C4-2B (cell line): ENCODE data around the gene PHKA2.

Experiments used
- ZFX ChIP-seq: fragments of 450-650 bp; IDR thresholded peaks from 2 replicates; pipeline ENCODE4 v1.6.1; 2017
- TF ChIP-seq, protein P1 (sequence below): fragments of 450-650 bp; conservative IDR thresholded peaks from 2 replicates; pipeline ENCODE4 v1.5.1; 2017; ENCODE audit warnings: mild to moderate bottlenecking

DNA sequence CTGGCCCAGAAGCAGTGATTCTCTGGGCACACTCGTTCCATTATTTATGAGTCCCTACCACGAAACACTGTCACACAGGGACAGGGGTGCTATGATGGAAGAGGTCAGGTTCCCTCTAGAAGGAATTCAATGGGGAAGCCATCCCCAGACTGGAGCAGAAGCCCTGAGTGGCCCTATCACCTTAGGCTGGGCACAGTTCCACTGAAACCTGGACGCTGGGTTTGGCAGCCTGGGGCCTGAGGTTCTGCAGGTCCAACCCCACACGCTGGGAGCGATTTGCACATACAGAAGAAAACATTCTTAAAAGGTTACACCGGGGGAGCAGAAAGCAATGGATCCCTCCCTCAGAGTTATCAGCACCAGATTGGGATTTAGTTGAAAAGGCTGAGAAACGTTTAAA is 63.3 kb downstream of the PHKA2 start:
- TF ChIP-seq, protein P1, sequence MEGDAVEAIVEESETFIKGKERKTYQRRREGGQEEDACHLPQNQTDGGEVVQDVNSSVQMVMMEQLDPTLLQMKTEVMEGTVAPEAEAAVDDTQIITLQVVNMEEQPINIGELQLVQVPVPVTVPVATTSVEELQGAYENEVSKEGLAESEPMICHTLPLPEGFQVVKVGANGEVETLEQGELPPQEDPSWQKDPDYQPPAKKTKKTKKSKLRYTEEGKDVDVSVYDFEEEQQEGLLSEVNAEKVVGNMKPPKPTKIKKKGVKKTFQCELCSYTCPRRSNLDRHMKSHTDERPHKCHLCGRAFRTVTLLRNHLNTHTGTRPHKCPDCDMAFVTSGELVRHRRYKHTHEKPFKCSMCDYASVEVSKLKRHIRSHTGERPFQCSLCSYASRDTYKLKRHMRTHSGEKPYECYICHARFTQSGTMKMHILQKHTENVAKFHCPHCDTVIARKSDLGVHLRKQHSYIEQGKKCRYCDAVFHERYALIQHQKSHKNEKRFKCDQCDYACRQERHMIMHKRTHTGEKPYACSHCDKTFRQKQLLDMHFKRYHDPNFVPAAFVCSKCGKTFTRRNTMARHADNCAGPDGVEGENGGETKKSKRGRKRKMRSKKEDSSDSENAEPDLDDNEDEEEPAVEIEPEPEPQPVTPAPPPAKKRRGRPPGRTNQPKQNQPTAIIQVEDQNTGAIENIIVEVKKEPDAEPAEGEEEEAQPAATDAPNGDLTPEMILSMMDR: no peak
- TF ChIP-seq ZFX: no peak
